ENCODE results near the gene ZNF782.
"Not testable (repeated sequence)": the region's sequence is repeated elsewhere in the genome, so short reads cannot be mapped to it uniquely, and the experiment has no call there.

ZNF782 gene

DNA sequence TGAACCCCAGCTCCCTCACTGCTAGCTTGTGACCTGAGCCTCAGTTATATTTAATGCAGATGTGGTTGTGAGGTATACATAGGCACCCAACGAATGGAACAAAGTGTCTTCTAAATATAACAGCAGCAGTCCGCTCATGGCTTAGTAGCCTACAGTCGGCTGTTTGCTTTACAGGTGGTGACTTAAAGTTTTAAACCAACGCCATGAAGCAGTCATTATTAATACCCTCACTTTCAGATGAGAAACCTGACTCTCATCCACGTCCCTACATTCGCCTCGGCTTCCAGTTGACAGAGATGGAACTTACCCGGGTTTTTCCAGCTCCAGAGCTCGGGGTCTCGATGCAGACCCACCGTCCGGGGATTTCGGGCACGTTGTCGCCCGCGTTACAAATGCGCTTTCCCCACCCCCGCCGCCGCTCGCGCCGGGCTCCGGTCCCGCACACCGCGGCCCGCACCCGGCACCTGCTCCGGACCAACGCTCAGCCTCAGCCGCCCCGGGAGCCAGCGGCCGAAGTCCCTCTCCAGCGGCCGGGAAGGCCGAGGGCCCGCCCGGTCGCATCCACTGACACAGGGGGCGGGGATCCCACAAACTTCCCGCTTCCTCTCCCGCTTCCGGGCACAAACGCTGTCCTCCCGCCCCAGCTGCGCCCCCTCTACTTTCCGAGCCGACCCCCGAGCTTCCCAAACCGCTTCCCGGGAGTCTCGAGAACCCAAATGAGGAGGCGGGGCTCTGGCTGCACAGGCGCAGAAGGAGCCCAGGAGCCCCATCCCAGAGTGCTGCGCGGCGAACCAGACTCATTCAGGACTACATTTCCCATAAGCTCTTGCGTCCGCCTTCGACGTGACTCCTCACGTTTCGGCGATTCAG is at the start of gene ZNF782:
ZNF782 (minus strand) TSS at position 734 of the 870 bp plus-strand sequence. CDS start 2,553 bp downstream, outside the sequence.
- DNase-seq = peak; percentile 86

DNA sequence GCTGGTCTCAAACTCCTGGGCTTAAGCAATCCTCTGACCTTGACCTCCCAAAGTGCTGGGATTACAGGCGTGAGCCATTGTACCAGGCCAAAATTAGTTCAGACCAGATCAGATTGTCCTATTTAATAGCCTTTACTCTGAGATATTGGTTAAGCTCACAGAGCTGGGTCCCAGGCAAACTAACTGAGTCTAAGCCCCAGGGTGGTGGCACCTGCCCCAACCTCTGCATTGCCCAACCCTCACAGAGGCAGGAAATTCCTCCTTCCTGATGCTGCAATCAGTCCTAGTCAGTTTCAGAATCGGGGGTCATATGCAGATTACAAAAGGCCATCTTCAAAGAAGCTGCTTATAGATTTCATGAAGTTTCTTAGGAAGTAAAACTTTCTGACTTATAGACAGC is 45.7 kb upstream of the ZNF782 start:
- not testable (repeated sequence) for DNase-seq

DNA sequence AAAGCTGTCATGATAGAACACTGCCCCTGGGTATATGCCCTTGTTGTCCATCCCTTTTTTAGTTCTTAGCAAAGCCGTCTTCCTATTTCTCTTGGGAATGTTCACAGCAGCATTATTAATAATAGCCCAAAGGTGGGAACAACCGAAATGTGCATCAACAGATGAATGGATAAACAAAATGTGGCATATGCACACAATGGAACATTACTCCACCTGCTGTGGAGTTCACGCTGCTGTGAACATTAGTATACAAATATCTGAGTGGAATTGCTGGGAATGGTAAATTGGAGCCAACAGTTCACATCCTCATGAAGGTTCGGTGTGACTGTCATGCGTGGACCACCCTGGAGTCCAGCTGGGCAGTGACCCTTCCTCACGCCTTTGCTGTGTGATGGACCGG is 37.8 kb upstream of the ZNF782 start:
- no peak for DNase-seq

DNA sequence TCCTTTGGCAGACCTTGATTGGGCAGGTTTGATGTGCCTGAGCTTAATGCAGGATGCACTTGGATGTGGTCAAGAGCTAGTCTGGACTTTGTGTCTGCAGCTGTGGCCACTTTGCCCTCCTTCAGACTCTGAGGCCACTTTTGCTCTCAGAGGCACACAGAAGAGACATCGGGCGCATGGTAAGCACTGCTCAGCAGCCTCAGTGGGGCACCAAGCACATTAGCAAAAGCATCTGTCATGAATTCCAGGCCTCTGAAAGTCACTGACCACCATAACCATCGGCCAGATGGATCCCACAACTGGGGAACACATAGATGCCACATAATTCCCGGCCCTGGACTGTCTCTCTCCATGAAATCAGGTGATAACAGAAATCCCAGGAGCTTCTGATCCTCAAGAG is 34.3 kb upstream of the ZNF782 start:
- DNase-seq = no peak

DNA sequence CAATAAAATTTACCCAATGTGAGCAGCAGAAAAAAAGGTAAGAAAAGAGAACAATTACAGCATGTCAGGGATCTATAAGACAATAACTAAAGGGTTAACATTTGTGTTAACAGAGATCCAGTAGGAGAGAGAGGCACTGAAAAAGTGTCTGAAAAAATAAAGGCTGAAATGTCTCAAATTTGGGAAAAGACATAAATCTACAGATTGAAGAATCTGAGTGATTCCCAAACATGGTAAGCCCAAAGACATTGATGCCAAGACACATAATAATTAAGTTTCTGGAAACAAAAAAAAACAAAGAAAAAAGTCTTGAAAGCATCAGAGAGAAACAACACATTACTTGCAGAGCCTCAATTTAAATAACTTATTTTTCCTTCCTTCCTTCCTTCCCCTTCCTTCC is 31.1 kb upstream of the ZNF782 start:
- no peak for DNase-seq

DNA sequence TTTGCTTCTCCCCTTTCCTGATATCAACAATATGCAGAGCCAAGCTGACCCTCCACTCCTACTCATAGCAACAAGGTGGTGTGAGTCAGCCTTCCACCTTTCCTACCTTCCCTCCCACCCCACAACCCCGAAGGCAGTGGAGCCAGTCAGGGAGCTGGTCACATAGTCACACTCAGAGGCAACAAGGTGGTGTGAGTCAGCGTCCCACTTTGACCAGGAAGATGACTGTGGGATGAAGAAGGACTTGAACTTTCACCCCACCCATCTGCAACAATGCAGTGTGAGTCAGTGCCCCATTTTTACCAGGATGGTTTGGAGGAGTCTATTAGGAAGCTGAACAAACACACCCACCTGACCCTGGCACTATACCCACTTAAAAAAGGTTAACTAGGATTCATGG is 30.1 kb upstream of the ZNF782 start:
- peak; percentile 17 for DNase-seq

DNA sequence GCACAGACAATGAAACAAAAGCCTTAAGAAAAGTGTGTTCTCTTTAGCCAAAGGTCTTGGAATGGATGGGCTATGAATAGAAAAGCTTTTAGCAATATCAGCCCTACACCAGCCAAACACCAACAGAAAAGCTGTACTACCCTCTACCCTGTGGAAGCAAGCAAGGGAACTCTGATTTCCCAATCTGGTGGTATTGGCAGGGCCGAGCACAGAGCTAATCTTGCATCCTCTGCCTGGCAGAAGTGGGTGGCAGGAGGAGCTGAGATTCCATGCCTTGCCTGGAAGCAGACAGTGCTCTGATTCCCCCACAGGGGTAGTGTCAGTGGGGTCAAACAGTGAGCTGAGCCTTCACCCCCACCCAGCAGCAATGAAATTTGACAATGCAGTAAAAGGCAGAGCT is 29.6 kb upstream of the ZNF782 start:
- DNase-seq = no peak

DNA sequence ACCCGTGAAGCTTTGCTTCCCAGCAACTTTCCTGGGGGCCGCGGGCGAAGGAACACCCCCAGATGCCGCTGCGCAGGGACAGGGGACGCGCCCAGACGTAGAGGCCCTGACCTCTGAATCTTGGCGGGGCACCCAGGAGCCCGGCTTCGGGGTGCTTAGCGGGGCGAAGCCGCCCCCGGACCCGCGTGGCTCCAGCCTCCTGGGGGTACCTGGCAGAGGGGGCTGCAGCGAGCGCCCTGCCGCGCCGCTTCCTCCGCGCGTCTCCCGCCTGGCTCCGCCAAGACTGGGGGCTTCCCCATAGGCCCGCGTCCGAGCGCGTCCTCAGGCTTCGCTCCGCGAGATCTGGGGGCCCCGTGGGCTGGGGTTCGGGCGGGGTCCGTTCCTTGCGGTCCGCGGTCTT is 23.0 kb upstream of the ZNF782 start:
- no peak for DNase-seq

DNA sequence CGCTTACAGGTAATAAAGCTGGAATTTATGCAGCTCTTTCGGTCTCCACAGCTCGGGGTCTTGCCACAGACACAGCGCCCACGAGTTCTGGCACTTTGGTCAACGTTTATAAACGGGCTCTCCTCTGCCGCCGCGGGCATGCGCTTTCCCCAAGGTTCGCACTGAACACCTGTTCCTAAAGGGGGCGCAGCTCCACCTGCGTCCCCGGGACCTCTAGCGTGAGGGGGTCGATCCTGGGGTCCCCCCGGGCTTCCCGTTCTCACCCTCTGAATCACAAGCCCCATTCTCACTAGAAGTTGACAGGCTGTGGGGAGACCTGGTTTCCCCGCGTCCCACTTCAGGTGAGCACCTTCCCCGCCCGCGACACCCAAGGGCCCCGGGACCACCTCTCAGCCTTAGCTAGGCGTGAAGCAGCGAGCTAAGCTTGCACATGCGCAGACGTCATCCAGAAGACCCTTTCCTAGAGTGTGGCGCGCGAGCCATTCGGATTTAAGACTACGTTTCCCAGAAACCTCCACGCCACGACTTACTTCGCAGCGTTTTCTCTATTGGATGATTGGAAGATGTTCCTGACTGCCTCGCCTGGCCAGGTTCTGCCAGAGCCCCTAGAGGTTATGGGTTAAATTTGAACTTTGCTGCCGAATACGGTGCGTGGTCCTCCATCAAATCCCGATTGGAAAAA is 21.3 kb upstream of the ZNF782 start:
- DNase-seq = no peak

DNA sequence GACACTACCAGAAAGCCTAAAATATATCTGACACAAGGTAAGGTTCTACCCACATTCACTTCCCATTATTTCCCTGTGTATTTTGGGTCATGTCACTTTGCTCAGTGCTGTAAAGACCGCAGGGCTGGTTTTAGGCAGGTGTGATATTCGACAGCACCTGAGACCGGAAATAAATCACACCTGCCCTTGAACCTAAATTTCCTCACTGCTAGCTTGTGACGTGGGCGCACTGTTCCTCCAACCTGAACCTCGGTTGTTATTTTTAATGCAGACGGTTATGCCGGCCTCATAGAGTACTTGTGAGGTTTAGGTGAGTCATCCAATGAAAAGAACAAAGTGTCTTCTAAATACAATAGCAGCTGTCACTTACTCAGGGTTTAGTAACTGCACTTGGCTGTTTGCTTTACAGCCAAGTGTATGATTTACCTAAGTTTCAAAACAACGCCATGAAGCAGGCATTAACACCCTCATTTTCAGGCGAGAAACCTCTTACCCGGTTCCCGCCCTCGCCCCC is 20.7 kb upstream of the ZNF782 start:
- no peak for DNase-seq

DNA sequence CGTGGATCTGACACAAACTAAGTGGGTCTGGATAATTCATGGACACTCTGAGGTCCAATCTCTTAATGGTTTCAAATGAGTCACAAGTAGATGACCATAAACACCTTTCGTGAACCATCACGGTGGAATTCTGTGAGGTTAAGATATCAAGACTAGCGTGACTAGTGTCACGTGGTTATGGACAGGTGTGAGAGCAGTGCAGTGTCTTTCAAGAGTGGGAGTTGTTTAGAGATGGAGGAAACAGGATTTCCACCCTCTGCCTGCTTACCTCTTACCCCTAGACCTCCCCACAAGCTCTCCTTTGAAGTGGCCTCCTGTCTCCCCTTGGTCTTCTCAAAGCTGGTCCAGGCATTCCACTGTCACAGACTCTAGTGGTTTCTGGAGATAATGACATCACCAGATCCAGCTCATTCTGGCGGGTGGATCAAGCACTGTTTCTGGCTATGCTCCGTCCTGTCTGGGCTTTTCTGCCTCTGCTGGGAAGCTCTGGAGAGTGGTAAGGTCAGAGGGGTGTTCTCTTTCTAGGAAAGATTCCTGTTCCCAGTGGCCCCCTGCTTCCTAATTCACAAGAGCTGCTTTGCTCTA is 20.0 kb upstream of the ZNF782 start:
- DNase-seq = no peak

DNA sequence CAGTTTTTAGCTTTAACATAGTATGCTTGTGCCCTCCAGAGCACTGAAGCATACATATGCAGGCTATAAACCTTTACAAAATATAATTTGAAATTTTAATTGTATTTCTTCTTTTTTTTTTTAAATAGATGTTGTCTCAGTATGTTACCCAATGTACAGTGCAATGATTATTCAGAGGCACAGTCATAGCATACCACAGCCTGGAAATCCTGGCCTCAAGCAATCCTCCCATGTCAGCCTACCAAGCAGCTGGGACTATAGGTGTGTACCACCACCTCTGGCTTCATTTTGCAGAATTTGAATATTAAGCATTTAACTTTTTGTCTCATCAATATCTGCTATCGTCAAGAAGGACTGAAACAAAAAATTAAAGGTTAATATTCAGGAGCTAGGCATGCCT is 16.9 kb upstream of the ZNF782 start:
- DNase-seq = no peak

DNA sequence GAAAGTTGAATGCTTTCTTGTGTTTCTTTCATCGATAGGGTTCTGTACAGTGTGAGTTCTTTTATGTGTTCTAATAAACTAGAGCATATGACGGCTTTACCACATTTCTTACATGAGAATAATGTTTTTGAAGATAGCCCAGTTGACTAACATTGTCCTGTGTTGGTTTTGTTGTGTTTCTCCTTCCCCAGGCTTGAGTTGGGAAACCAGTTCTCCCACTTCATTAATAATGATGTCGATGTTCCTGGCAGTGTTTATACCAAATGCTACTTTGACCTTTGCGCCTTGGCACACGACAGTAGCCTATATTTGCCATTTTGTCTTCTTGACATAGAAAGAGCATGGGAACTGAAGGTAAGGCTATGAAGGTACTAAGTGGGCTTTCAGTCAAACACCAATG is 14.4 kb upstream of the ZNF782 start:
- DNase-seq = no peak

DNA sequence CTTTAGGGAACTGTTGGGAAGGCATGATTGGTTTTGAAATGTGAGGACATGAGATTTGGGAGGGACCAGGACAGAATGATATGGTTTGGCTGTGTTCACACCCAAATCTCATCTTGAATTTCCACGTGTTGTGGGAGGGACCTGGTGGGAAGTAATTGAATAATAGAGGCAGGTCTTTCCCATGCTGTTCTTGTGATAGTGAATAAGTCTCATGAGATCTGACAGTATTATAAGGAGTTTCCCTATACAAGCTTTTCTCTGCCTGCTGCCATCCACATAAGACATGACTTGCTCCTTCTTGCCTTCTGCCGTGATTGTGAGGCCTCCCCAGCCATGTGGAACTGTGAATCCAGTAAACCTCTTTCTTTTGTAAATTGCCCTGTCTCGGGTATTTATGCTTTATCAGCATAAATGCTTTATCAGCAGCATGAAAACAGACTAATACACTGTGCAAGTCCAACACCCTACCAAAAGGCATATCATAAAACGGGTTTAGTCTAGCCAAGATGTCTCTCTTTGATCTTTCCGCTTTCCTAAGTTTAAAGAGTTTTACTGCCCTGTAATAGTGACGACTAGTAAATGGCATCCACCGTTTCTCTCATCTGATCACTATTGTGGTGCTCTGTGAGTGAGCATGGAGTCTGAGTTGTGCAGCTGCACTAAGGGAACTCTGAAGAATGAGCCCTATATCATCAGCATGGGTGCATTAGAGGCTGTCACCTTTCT is 12.9 kb upstream of the ZNF782 start:
- no peak for DNase-seq

DNA sequence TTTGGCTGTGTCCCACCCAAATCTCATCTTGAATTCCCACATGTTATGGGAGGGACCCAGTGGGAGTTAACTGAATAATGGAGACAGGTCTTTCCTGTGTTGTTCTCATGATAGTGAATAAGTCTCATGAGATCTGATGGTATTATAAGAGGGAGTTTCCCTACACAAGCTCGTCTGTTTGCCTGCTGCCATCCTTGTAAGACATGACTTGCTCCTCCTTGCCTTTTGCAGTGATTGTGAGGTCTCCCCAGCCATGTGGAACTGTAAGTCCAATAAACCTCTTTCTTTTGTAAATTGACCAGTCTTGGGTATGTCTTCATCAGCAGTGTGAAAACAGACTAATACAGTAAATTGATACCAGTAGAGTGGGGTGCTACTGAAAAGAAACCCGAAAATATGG is 10.9 kb upstream of the ZNF782 start:
- DNase-seq = not testable (repeated sequence)

DNA sequence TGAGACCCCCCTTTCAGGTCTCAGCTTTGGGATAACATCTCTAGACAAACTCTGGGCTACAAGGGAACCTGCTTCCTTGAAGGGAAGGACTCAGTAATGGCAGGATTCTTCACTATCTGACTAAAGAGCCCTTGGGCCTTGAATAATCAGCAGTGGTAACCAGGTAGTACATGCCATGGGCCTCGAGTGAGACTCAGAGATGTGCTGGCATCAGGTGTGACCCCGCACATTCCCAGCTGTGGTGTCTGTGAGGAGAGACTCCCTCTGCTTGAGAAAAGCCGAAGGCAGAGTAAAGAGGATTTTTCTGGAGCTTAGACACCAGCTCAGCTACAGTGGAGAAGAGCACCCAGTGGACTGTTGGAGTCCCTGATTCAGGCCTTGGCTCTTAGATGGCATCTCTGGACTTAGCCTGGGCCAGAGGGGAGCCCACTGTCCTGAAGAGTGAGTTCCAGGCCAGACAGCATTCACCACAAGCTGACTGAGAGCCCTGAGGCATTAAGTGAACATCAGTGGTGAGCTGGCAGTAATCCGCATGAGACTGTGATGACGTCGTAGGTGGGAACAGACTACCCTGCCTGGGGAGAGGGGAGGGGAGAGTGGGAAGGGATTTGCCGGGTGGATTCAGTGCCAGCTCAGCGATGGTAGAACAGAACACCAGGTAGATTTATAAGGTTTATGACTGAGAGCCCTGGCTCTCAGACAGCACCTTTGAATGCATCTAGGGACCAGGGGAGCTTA is 5.3 kb upstream of the ZNF782 start:
- peak; percentile 61 for DNase-seq

DNA sequence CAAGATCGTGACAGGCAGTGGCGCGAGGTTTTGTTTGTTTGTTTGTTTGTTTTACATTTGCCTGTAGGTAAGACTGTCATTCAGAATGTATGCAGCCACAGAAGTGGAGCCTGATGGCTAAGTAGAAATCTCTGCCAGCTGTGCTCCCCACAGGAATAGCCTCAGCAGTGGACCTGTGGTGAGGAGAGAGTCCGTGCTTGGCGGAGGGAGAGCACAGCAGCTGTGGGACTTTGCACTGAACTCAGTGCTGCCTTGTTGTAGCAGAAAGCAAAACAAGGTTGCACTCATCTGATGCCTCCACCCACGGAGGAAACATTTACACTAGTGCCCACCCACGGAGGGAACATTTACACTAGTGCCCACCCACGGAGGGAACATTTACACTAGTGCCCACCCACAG is 4.4 kb upstream of the ZNF782 start:
- no peak for DNase-seq

DNA sequence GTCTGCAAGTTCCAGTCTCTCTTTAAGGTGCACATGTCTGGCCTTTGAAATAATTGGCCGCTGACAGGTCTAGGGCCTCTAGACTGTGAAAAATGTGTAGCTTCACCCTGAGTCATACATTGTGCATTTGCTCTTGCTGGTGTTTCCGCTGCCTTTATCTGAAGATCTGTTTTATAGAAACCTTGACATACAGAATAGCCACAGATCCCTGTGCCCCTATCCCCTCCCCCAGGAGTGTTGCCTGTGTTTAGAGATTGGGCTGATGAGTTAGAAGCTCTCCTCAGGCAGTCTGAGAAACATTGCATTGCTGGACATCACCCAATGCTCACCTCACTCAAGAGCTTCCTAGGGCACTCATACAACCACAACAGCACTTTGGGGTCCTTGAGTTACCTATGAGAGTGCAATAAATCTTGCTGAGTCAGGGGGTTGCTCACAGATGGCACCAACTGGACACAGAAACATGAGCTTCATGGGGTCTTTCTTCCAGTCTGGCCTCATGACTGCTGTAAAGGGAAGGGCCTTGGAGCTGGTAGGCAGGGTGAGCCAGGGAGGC is 3.8 kb upstream of the ZNF782 start:
- DNase-seq = no peak

DNA sequence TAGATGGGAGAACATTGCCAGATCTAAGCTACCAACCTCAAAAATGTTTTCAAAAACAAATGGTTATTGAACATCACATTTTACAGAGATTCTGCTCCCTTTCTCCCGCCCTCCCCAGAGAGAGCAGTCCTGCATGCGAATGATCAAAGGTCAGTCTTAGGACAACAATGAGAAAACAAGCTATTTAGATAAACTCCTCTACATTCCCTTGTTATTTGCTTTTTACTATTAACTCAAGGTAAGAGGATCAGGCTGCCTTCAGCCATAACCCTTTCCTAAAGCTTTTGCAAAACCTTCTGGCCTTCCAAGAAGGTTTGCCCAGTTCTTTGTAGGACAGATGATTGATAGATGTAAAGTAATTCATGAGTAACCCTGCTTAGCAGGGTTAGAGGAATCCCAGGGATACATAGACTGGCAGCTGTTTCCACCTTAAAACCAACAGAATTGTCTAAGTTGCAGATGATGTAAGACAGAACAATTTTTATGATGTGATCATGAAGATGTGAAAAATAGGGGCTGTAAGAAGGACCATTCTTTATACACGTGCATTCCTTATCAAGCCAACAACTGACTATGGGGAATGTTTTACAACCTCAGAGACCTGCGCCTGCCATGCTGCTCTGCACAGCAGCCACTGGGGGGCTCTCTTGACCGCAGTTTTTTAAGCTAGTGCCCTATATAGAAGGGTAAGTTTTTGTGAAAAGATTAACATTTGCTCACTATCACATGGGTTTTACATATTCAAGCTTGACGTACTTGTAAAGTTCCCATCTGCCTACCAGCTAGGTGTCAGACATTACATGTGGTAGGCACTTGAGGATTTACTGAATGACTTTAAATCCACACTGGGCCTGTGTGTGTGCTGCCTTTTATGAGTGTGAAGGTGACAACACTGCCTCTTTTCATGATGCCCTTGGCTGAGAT is 2.3 kb upstream of the ZNF782 start:
- DNase-seq = no peak

DNA sequence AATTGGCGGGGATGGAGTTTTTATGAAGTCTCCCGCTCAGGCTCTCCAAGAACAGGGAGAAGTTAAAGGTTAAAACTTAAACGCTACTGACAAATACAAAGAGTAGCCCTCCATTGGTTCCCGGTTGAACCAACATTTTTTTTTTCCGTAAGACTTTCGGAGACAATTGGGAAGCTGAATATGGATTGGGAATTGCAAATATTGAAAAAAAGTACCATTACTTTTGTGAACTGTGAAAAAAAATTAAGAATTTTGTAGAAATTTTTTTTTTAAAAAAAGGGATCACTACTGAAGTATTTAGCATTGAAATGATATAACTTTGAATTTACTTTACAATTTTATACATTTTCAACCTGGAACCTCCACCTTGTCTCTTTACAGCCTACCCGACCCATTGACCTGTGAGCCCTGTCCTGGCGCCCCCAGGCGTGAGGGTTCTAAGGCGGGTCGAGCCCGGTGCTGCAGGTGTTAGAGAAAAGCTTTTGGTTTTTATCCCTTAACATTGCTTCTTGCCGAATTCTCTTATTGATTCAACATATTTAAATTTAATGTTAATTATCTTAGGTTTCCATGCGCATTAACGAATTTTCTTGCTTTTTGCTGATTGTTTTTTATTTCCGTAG is 448 bp upstream of the ZNF782 start:
- DNase-seq = no peak
